Measurements from ENCODE around the gene STAT5A.
A peak's percentile ranks its signal among the peaks of the same experiment; 100 is the strongest.
"Not testable (repeated sequence)": the region's sequence is repeated elsewhere in the genome, so short reads cannot be mapped to it uniquely, and the experiment has no call there.

The STAT5A gene

GRCh38 chr17:42309986-42310786, 21.9 kb downstream of the STAT5A start:
- DNase-seq: no peak

DNA sequence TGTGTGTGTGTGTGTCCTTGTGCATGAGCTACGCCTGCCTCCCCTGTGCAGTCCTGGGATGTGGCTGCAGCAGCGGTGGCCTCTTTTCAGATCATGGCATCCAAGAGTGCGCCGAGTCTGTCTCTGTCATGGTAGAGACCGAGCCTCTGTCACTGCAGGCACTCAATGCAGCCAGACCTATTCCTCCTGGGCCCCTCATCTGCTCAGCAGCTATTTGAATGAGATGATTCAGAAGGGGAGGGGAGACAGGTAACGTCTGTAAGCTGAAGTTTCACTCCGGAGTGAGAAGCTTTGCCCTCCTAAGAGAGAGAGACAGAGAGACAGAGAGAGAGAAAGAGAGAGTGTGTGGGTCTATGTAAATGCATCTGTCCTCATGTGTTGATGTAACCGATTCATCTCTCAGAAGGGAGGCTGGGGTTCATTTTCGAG, 22.5 kb downstream of the STAT5A start:
- no peak for DNase-seq

GRCh38 chr17:42311240-42312034, 23.1 kb downstream of the STAT5A start:
- DNase-seq: peak; percentile 50

GRCh38 chr17:42312035-42312284, 23.7 kb downstream of the STAT5A start:
- peak; percentile 44 for DNase-seq

DNA sequence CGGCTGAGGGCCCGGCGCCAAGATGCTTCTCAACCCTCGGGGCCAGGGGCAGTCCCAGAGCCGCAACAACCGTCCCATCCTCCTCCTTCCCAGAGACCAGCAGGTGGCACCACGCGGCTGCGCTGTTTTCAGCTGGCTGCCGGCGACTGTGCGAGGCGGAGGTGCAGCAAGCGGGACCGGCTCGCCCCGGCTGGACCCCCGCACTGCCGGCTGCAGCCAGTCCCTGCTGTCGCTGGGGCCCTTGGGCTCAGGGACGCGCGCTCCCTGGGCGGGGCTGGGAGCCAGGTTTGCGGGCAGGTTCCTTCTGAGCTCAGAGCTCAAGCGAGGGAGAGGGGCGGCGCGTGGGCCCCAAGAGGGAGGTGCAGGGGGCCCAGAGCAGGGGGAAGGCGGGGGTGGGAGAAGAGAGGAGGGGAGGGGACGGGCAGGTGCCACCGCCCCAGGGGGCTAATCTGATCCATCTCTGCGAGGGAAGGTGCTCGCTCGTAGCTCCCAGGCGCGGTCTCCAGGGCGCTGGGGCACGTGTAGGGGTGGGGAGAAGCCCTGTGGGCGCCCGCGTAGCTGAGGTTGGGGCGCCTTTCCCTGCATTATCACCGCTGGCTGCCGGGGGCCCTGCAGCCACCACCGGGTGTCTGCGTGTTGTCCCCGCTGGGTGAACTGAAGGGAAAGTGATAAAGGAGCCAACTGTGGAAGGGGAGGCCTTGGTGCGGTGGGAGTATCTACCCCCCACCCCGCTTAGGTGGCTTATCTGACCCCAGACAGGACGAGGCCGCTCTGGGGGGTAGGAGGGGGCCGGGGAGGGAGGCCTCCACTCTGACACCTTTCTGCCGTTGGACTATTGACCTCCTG, 24.2 kb downstream of the STAT5A start:
- DNase-seq: peak; percentile 87

GRCh38 chr17:42313389-42313772, 25.1 kb downstream of the STAT5A start:
- DNase-seq: no peak

GRCh38 chr17:42313773-42314566, 25.7 kb downstream of the STAT5A start:
- DNase-seq: no peak

- no peak for DNase-seq
These were observed 27.3 kb downstream of the STAT5A start for GRCh38 chr17:42315402-42316156.

DNA sequence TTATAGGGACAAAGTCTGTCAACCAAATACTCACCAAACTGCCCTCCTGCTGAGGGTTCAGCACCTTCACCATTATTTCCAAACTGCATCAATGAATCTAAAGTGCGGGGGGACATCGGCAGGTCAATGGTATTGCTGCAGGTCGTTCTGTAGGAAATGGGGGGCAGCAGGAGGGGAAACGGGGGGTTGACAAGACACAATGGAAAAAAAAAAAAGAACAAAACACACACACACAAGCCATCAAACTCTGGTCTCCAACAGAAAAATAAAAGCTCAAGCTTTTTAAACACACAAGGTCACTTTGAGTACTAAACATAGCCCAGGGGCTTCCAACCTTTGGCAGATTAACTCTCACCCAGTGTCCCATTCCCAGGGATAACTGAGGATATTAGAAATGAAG, 28.5 kb downstream of the STAT5A start:
- DNase-seq: no peak

- DNase-seq: no peak
These were observed 29.1 kb downstream of the STAT5A start for GRCh38 chr17:42317266-42317845.

DNA sequence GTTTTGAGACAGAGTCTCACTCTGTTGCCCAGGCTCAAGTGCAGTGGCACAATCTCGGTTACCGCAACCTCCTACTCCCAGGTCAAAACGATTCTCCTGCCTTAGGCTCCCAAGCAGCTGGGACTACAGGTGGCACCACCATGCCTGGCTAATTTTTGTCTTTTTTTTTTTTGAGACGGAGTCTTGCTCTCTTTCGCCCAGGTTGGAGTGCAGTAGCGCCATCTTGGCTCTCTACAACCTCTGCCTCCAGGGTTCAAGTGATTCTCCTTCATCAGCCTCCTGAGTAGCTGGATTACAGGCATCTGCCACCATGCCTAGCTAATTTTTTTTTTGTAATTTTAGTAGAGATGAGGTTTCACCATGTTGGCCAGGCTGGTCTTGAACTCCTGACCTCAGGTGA, 29.7 kb downstream of the STAT5A start:
- not testable (repeated sequence) for DNase-seq

GRCh38 chr17:42321555-42321954, 33.3 kb downstream of the STAT5A start:
- DNase-seq: no peak

DNA sequence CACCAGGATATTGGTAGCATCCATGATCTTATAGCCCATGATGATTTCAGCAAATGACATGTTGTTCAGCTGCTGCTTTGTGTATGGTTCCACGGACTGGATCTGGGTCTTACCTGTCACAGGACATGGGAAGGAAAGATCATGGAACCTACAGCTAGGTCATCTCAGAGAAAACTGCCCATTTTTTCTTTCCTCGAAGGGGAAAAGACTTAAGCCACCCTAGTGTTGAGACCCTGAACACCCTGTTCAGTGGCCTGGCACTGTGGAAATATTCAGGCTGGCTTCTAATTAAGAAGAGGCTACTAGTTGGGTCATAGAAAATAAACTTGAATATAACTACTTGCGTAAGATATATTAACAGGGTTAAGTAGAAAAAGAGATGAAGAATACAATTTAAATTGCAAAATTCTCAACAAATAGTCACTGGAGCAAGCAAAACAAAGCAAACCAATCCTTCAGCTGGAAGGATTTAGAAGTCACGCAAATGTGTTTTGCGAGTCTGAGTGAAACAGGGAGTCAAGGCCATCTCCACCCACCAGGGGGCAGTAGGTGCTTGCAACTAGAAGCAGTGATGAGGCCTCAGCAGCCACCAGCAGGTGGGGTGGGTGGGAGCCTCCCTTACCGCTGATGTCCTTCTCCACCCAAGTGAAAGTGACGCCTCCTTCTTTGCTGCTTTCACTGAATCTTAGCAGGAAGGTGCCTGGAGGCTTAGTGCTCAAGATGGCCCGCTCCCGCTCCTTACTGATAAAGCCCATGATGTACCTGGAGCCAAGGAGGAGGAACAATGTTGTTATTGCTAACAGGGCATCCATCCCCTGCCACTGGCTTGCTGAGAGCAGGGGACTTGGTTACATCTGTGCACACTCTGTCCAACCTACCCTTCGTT, 34.3 kb downstream of the STAT5A start:
- peak; percentile 90 for DNase-seq

- DNase-seq: no peak
These were observed 35.0 kb downstream of the STAT5A start for GRCh38 chr17:42323268-42323773.

DNA sequence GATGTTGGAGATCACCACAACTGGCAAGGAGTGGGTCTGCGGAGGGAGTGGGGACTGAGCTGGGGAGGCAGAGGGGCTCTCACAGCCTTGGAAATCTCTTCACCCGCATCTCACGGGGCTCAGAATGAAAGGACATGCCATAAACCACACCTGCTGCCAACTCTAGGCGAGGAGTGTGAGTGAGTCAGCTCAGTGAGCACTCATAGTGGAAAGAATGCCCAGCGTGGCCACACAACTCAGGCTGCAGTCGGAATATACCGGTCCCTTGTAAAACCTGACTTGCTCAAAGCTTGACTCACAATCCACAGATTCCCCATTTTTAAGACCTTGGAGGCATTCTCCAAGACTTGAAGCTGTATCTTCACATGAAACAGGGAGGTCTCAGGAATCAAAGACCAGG, 36.7 kb downstream of the STAT5A start:
- DNase-seq: no peak

DNA sequence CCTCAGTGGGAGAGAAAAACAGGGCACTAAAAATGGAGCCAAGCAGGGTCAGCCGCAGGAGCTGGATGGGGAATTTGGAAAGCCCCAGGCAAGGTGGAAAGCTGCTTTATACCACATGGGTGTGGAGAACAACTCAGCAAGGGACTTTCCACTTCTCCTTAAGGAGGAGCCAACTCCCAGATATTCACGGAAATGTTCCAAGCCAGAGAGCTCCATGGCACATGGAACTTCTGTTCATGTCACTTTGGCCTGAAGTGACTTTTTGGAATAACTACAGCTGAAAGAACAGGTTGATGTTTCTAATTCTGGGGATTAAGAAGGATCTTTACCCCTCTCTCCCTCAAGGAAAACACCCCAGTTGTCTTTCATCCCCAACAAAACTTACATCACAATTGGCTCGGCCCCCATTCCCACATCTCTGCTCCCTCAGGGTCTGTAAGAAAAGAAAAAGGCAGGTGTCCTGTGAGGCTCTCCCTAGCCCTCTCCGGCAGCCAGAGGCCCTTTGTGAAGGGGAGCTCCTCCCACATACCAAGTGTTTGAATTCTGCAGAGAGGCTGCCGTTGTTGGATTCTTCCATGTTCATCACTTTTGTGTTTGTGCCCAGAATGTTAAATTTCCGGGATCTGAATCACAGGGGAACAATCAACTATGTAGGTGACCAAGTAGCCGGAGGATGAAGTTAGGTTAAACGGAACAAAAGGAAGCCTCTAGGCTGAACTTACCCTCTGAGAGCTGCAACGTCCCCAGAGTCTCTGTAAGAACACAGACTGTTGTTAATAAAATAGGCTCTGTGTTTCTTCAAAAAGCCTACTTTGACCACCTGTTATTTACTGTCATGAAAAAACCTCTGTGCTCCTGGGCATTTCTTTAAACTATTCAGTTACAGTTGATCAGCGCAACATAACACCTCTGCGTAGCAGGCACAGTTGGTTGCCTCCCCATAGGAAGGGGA, 41.0 kb downstream of the STAT5A start:
- no peak for DNase-seq

- DNase-seq: no peak
These were observed 44.8 kb downstream of the STAT5A start for GRCh38 chr17:42333053-42333452.

DNA sequence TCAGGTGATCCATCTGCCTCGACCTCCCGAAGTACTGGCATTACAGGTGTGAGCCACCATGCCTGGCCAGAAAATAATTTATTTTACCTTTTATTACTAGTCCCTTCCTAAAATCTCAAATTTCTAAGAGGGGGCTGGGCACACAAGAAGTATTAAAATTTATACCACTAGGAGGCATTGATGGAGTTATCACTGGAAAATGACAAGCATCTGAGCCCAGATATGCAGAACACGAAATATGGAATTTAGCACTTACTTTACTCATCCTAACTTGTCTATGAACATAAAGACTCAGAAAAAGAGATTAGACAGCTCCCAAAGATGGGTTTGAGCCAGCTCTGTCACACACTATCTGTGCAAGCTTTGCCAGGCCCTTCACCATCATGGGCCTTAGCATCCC, 46.4 kb downstream of the STAT5A start:
- DNase-seq: no peak

DNA sequence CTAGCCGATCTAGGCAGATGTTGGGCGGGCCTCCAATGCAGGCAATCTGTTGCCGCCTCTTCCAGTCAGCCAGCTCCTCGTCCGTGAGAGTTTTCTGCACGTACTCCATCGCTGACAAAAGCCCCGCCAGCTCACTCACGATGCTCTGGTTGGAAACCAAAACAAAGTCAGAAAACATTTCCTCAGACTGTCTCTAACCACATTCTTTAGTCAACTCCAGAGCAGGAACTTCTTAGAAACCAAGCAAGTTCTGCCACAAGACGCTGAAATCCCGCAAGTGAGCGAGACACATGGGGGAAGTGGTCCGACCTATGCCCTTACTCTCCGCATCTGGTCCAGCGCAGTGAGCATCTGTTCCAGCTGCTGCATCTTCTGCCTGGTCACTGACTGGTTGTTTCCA, 49.1 kb downstream of the STAT5A start:
- no peak for DNase-seq

All from midbrain (tissue), 1 donor.